IPS-NIHi7 (cell line): ENCODE results near the gene CDC42BPG.

ENCODE experiments used
- DNase-seq: peaks from one replicate; pipeline ENCODE4 v3.0.0; 2012; ENCODE audit warnings: mixed read lengths; ENCODE audit errors: extremely low spot score

The CDC42BPG gene

GRCh38 chr11:64880240-64881001, 36.0 kb upstream of the CDC42BPG start:
- no peak for DNase-seq

- DNase-seq: no peak
Observed at GRCh38 chr11:64879244-64879900, 34.9 kb upstream of the CDC42BPG start.

GRCh38 chr11:64878494-64879243, 34.2 kb upstream of the CDC42BPG start, which contains the start of gene EHD1:
TSS of gene EHD1 (minus strand) at chr11:64878621. CDS start at chr11:64878464, 157 bp downstream.
- peak; percentile 99 for DNase-seq

- no peak for DNase-seq
Observed at GRCh38 chr11:64878223-64878493, 33.7 kb upstream of the CDC42BPG start.

- no peak for DNase-seq
Observed at GRCh38 chr11:64877390-64878222, 33.2 kb upstream of the CDC42BPG start.

- no peak for DNase-seq
Observed at GRCh38 chr11:64876835-64877341, 32.4 kb upstream of the CDC42BPG start.

GRCh38 chr11:64876229-64876750, 31.8 kb upstream of the CDC42BPG start:
- no peak for DNase-seq

- no peak for DNase-seq
Observed at GRCh38 chr11:64875369-64876228, 31.1 kb upstream of the CDC42BPG start.

- no peak for DNase-seq
Observed at GRCh38 chr11:64874308-64875240, 30.1 kb upstream of the CDC42BPG start.

GRCh38 chr11:64872790-64873488, 28.5 kb upstream of the CDC42BPG start:
- DNase-seq: no peak

- DNase-seq: no peak
Observed at GRCh38 chr11:64871492-64871891, 27.0 kb upstream of the CDC42BPG start.

- DNase-seq: no peak
Observed at GRCh38 chr11:64870893-64871466, 26.5 kb upstream of the CDC42BPG start.

GRCh38 chr11:64870176-64870892, 25.9 kb upstream of the CDC42BPG start:
- no peak for DNase-seq

- DNase-seq: peak; percentile 54
Observed at GRCh38 chr11:64869571-64870175, 25.2 kb upstream of the CDC42BPG start.

GRCh38 chr11:64868904-64869570, 24.6 kb upstream of the CDC42BPG start:
- DNase-seq: no peak

- DNase-seq: no peak
Observed at GRCh38 chr11:64867748-64868462, 23.5 kb upstream of the CDC42BPG start.
